Fibroblast of the aortic adventitia (primary cell): Measurements from ENCODE around the gene SLIT1. TPM values are rescaled to one million over a fixed set of nuclear protein-coding genes. Genes with fewer than 3 reads are reported as not detected.

ENCODE experiments used
- DNase-seq: peaks from one replicate; pipeline ENCODE4 v3.0.0-alpha.2; 2010; ENCODE audit warnings: low read depth
- H3K4me3 ChIP-seq: 2 replicates; pipeline ENCODE4 v1.5.1; 2011; ENCODE audit warnings: low read depth, mild to moderate bottlenecking, control low read depth, low read length, moderate library complexity
- CTCF ChIP-seq: IDR thresholded peaks from 2 replicates; pipeline ENCODE4 v1.5.1; 2011; ENCODE audit warnings: mild to moderate bottlenecking, low read length, control low read depth, inconsistent platforms; ENCODE audit not compliant: insufficient read depth
- total RNA-seq: library from RNA; depleted of rRNA; stranded (reverse); fragments of >200 nt; gene quantifications from 2 replicates; pipeline ENCODE4 v1.2.3, GENCODE V29; 2012; ENCODE audit warnings: low replicate concordance

Gene SLIT1
- total RNA-seq, 1 donor = 0.09 TPM

GRCh38 chr10:97134110-97134509 lies 51.6 kb downstream of the SLIT1 start:
- no peak for DNase-seq
- no peak overlapping the region for H3K4me3 ChIP-seq
- no peak for TF ChIP-seq CTCF

DNA sequence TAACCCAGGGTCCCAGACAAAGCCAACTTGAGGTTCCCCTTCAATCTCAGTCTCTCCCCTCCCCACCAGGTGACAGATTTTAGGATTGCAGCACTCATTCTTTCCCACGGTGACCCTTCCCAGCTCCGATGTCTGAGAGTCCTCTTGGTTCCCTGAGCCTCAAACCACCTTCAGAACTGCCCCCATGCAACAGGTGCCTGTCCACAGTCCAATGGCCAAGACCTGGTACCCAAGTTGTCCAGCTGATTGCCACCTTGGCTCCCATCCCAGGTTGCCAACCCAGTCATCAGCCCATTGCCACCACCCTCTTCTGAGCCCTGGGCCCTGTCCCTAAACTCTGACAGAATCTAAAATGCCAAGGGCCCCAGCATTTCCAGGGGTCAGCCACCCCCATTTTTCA lies 53.5 kb downstream of the SLIT1 start:
- H3K4me3 ChIP-seq = no peak overlapping the region
- no peak for TF ChIP-seq CTCF
- DNase-seq = no peak

DNA sequence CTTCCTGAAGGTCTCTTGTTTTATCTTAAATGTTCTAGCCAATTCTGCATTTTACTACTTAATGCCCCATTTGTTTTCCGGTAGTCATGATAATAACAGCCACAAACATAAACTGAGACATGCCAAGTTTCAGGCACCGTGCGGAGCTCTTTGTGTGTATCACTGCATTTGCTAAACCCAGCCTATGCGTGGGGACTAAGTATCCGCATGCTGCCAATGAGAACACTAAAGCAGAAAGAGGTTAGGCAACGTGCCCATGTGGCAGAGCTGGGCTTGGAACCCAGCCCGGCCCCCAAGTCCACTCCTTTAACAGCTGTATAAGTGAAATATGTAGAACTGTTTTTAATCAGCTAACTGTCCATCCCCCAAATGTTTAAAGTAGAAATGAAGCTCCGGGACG lies 54.1 kb downstream of the SLIT1 start:
- H3K4me3 ChIP-seq = no peak overlapping the region
- DNase-seq = peak; percentile 11
- TF ChIP-seq CTCF = no peak

GRCh38 chr10:97131181-97131628 lies 54.6 kb downstream of the SLIT1 start:
- TF ChIP-seq CTCF = no peak
- no peak for DNase-seq
- no peak overlapping the region for H3K4me3 ChIP-seq

DNA sequence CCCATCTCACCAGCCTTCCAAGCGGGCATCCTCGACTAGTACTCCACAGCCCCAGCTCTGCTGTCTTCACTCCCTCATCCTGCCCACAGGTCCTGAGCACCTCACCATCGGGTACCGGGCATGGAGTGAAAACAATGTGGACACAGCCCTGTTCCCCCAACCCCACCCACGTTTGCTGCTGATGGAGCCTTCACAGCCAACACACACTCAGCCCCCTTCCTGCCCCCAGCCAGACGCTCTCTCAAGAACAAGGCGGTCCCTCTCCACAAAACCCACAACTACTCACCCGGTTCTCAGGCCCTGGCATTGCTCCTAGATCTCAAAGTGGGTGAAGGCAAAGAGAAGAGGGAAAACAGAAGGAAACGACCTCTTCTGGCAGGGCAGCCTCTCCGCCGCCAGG lies 56.1 kb downstream of the SLIT1 start:
- no peak for DNase-seq
- H3K4me3 ChIP-seq = no peak overlapping the region
- TF ChIP-seq CTCF = no peak

GRCh38 chr10:97128516-97129154 lies 57.1 kb downstream of the SLIT1 start:
- no peak for TF ChIP-seq CTCF
- H3K4me3 ChIP-seq = no peak overlapping the region
- no peak for DNase-seq

- DNase-seq = no peak
- no peak for TF ChIP-seq CTCF
- H3K4me3 ChIP-seq = no peak overlapping the region
These were observed 57.7 kb downstream of the SLIT1 start for GRCh38 chr10:97128039-97128492.
